ENCODE measurements around the gene CAMSAP2. TPM values are rescaled to one million over a fixed set of nuclear protein-coding genes. Genes with fewer than 3 reads are reported as not detected.
A peak's percentile ranks its signal among the peaks of the same experiment; 100 is the strongest.

CAMSAP2 gene
- total RNA-seq, 2 donors from 2014 or later: 22.1 to 22.2 TPM

- no peak overlapping the region for H3K9ac ChIP-seq (ENCODE audit: extremely low read depth, low read length, poor library complexity, severe bottlenecking)
- DNase-seq: peak; percentile 73
- Mint-ChIP-seq H3K9me3 (no peaks in the 10 kb centered on the region), H3K4me1 (peaks cover 14% of the 10 kb centered on the region), H3K4me3 (no peak overlapping the region), H3K36me3 (ENCODE audit: low read depth) (no peaks in the 10 kb centered on the region), H3K27me3 (ENCODE audit: insufficient read depth) (peaks cover 45% of the 10 kb centered on the region), H3K27ac (no peak overlapping the region)
- no peak overlapping the region for H3K4me3 ChIP-seq (ENCODE audit: low read length)
- no peaks in the 10 kb centered on the region for H3K4me1 ChIP-seq (ENCODE audit: control insufficient read depth, insufficient read depth, low read length)
- no peaks in the 10 kb centered on the region for H3K9me3 ChIP-seq (ENCODE audit: control insufficient read depth, low read length)
- H3K27me3 ChIP-seq (ENCODE audit: control insufficient read depth, insufficient read depth, low read length, poor library complexity, severe bottlenecking): peaks cover 49% of the 10 kb centered on the region
- WGBS, 2 experiments (ENCODE audit: insufficient coverage in 1 of 2, insufficient read length in 1 of 2): 44 to 63% methylated on average over 4 to 7 of the region's 7 CpGs
- TF ChIP-seq CTCF (conservative IDR thresholded peaks at IDR 0.05): no peak
- H3K36me3 ChIP-seq (ENCODE audit: control insufficient read depth, insufficient read depth, low read length): no peaks in the 10 kb centered on the region
- no peak overlapping the region for H3K27ac ChIP-seq (ENCODE audit: low read depth, low read length)
These were observed 6.3 kb upstream of the CAMSAP2 start for GRCh38 chr1:200732438-200732837.

- H3K4me1 Mint-ChIP-seq: peaks cover 17% of the 10 kb centered on the region
- Histone ChIP-seq H3K4me3 (ENCODE audit: low read length) (no peak overlapping the region), H3K27me3 (ENCODE audit: control insufficient read depth, insufficient read depth, low read length, poor library complexity, severe bottlenecking) (peaks cover 49% of the 10 kb centered on the region), H3K4me1 (ENCODE audit: control insufficient read depth, insufficient read depth, low read length) (peaks cover 3% of the 10 kb centered on the region), H3K9me3 (ENCODE audit: control insufficient read depth, low read length) (no peaks in the 10 kb centered on the region), H3K36me3 (ENCODE audit: control insufficient read depth, insufficient read depth, low read length) (no peaks in the 10 kb centered on the region), H3K27ac (ENCODE audit: low read depth, low read length) (no peak overlapping the region), H3K9ac (ENCODE audit: extremely low read depth, low read length, poor library complexity, severe bottlenecking) (no peak overlapping the region)
- 95 to 97% methylated on average over 6 of the region's 6 CpGs for WGBS, 2 experiments (ENCODE audit: insufficient coverage in 1 of 2, insufficient read length in 1 of 2)
- no peak overlapping the region for H3K4me3 Mint-ChIP-seq
- H3K27ac Mint-ChIP-seq: no peak overlapping the region
- H3K36me3 Mint-ChIP-seq (ENCODE audit: low read depth): no peaks in the 10 kb centered on the region
- TF ChIP-seq CTCF (conservative IDR thresholded peaks at IDR 0.05): no peak
- peaks cover 48% of the 10 kb centered on the region for H3K27me3 Mint-ChIP-seq (ENCODE audit: insufficient read depth)
- no peak for DNase-seq
- H3K9me3 Mint-ChIP-seq: no peaks in the 10 kb centered on the region
These were observed 4.8 kb upstream of the CAMSAP2 start for GRCh38 chr1:200733907-200734306.

- Mint-ChIP-seq H3K27me3 (ENCODE audit: insufficient read depth) (peaks cover 25% of the 10 kb centered on the region), H3K27ac (no peak overlapping the region), H3K4me3 (peak overlapping the region; percentile 93), H3K9me3 (no peaks in the 10 kb centered on the region), H3K4me1 (peaks cover 30% of the 10 kb centered on the region), H3K36me3 (ENCODE audit: low read depth) (no peaks in the 10 kb centered on the region)
- Histone ChIP-seq H3K36me3 (ENCODE audit: control insufficient read depth, insufficient read depth, low read length) (no peaks in the 10 kb centered on the region), H3K9ac (ENCODE audit: extremely low read depth, low read length, poor library complexity, severe bottlenecking) (no peak overlapping the region), H3K4me1 (ENCODE audit: control insufficient read depth, insufficient read depth, low read length) (peaks cover 3% of the 10 kb centered on the region), H3K9me3 (ENCODE audit: control insufficient read depth, low read length) (no peaks in the 10 kb centered on the region), H3K27ac (ENCODE audit: low read depth, low read length) (no peak overlapping the region), H3K4me3 (ENCODE audit: low read length) (peak overlapping the region; percentile 74), H3K27me3 (ENCODE audit: control insufficient read depth, insufficient read depth, low read length, poor library complexity, severe bottlenecking) (peaks cover 26% of the 10 kb centered on the region)
- DNase-seq: no peak
- no peak for TF ChIP-seq CTCF (conservative IDR thresholded peaks at IDR 0.05)
- 84 to 85% methylated on average over 5 to 7 of the region's 8 CpGs for WGBS, 2 experiments (ENCODE audit: insufficient coverage in 1 of 2, insufficient read length in 1 of 2)
These were observed 924 bp upstream of the CAMSAP2 start for GRCh38 chr1:200737647-200738291.
